Mesothelial cell of epicardium (in vitro differentiated cells): ENCODE measurements around the gene WDR64. TPM values are rescaled to one million over a fixed set of nuclear protein-coding genes. Genes with fewer than 3 reads are reported as not detected.

Experiments
- DNase-seq, 2 experiments: peaks; one replicate each; pipeline ENCODE4 v3.0.0; 2021; ENCODE audit warnings: low spot score in 2 of 2; ENCODE audit not compliant: unreplicated experiment in 2 of 2
- H3K27ac Mint-ChIP-seq: 2 replicates; pipeline ENCODE4 v1.8.0; 2021; ENCODE audit warnings: mixed read lengths
- H3K27me3 Mint-ChIP-seq: 2 replicates; pipeline ENCODE4 v1.8.0; 2021; ENCODE audit warnings: low read depth, mixed read lengths
- H3K36me3 Mint-ChIP-seq: 2 replicates; pipeline ENCODE4 v1.8.0; 2021; ENCODE audit warnings: mixed read lengths
- H3K4me1 Mint-ChIP-seq: 2 replicates; pipeline ENCODE4 v1.8.0; 2021; ENCODE audit warnings: mixed read lengths
- H3K4me3 Mint-ChIP-seq: 2 replicates; pipeline ENCODE4 v1.8.0; 2021; ENCODE audit warnings: mild to moderate bottlenecking, moderate library complexity, mixed read lengths
- H3K9me3 Mint-ChIP-seq: 2 replicates; pipeline ENCODE4 v1.8.0; 2021; ENCODE audit warnings: mixed read lengths
- CTCF ChIP-seq: fragments of 200-600 bp; sonication (generic); IDR thresholded peaks from one replicate; pipeline ENCODE4 v1.5.0; 2021; ENCODE audit warnings: antibody characterized with exemption; ENCODE audit not compliant: unreplicated experiment
- total RNA-seq: library from RNA; stranded (reverse); gene quantifications from 3 replicates; pipeline ENCODE4 v1.2.1, GENCODE V29; 2021

The WDR64 gene
- total RNA-seq, 1 donor from 2014 or later, result not detected

- no peak for TF ChIP-seq CTCF
Measured at GRCh38 chr1:241837416-241837815, 185.3 kb downstream of the WDR64 start.

GRCh38 chr1:241837901-241838300 is 185.8 kb downstream of the WDR64 start:
- no peak for TF ChIP-seq CTCF
- H3K9me3 Mint-ChIP-seq, result no peaks in the 10 kb centered on the region
- H3K4me1 Mint-ChIP-seq, result no peaks in the 10 kb centered on the region
- H3K36me3 Mint-ChIP-seq, result no peaks in the 10 kb centered on the region
- H3K4me3 Mint-ChIP-seq, result no peak overlapping the region
- no peaks in the 10 kb centered on the region for H3K27me3 Mint-ChIP-seq
- no peak overlapping the region for H3K27ac Mint-ChIP-seq
- no peak for DNase-seq

More at GRCh38 chr1:241837416-241837815, 185.3 kb downstream of the WDR64 start:
- no peaks in the 10 kb centered on the region for H3K9me3 Mint-ChIP-seq
- H3K4me3 Mint-ChIP-seq, result no peak overlapping the region
- no peaks in the 10 kb centered on the region for H3K27me3 Mint-ChIP-seq
- H3K36me3 Mint-ChIP-seq, result no peaks in the 10 kb centered on the region
- H3K4me1 Mint-ChIP-seq, result no peaks in the 10 kb centered on the region
- no peak for DNase-seq
- no peak overlapping the region for H3K27ac Mint-ChIP-seq

DNA sequence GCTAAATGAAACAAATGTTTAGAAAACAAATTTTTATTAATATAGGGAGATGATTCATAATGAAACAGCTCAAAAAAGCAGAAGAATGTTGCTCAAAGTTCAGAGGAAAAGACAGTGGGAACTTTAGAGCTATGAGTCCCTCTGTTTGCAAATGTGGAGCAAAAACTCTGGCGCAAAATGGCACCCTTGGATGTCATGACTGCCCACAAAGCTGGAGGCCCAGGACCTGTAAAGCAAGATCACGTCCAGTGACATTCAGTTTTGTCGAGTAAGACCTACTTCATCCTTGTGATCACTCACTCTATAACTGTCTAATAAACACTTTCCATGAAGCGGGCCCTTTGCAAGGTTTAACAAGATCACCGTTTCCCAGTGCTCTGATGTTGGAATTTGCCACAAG is 186.8 kb downstream of the WDR64 start:
- Mint-ChIP-seq H3K9me3 (no peaks in the 10 kb centered on the region), H3K36me3 (no peaks in the 10 kb centered on the region), H3K4me3 (no peak overlapping the region), H3K4me1 (no peaks in the 10 kb centered on the region), H3K27me3 (peaks cover 4% of the 10 kb centered on the region), H3K27ac (no peak overlapping the region)
- no peak for TF ChIP-seq CTCF
- no peak for DNase-seq

- no peaks in the 10 kb centered on the region for H3K9me3 Mint-ChIP-seq
- no peak for DNase-seq
- no peaks in the 10 kb centered on the region for H3K4me1 Mint-ChIP-seq
- peaks cover 5% of the 10 kb centered on the region for H3K27me3 Mint-ChIP-seq
- no peak for TF ChIP-seq CTCF
- H3K36me3 Mint-ChIP-seq, result no peaks in the 10 kb centered on the region
- no peak overlapping the region for H3K4me3 Mint-ChIP-seq
- H3K27ac Mint-ChIP-seq, result no peak overlapping the region
Measured at GRCh38 chr1:241839369-241839979, 187.4 kb downstream of the WDR64 start.

DNA sequence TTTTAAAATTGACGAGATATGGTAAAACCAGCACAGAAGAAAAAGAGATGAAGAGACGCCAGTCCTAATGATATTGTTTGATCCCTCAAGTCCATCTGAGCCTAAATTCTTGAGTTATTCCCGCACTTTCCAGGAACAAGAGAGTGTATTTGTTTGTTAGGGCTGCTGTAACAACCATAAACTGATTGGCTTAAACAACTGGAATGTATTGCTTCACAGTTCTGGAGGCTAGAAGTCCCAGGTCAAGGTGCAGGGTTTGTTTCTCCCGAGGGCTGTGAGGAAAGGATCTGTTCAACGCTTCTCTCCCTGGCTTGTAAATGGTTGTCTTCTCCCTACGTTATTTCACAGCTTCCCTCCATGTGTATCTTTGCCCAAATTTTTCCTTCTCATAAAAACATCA is 188.1 kb downstream of the WDR64 start:
- DNase-seq, result no peak
- no peak overlapping the region for H3K27ac Mint-ChIP-seq
- no peaks in the 10 kb centered on the region for H3K9me3 Mint-ChIP-seq
- H3K4me3 Mint-ChIP-seq, result no peak overlapping the region
- H3K36me3 Mint-ChIP-seq, result no peaks in the 10 kb centered on the region
- peaks cover 5% of the 10 kb centered on the region for H3K27me3 Mint-ChIP-seq
- TF ChIP-seq CTCF, result no peak
- no peaks in the 10 kb centered on the region for H3K4me1 Mint-ChIP-seq

- Mint-ChIP-seq H3K9me3 (no peaks in the 10 kb centered on the region), H3K4me1 (no peaks in the 10 kb centered on the region), H3K27ac (no peak overlapping the region), H3K36me3 (no peaks in the 10 kb centered on the region), H3K4me3 (no peak overlapping the region), H3K27me3 (peaks cover 5% of the 10 kb centered on the region)
- TF ChIP-seq CTCF, result no peak
- no peak for DNase-seq
Measured at GRCh38 chr1:241841691-241842090, 189.6 kb downstream of the WDR64 start.
